GM13977 (cell line): Measurements from ENCODE around the gene ST7L.

Experiments
- DNase-seq: peaks from one replicate; pipeline ENCODE4 v3.0.0; 2012; ENCODE audit warnings: low spot score
- CTCF ChIP-seq: IDR thresholded peaks from 2 replicates; pipeline ENCODE4 v1.5.1; 2012; ENCODE audit warnings: mild to moderate bottlenecking, control low read depth; ENCODE audit not compliant: insufficient read depth; ENCODE audit errors: extremely low read depth, missing control alignments
- in situ Hi-C: fragments of 300-500 bp; cut with MboI; formaldehyde crosslinking; loops from one replicate; pipeline ENCODE4 v1.12.0; 2022; ENCODE audit warnings: low sequenced_read_pairs, low pct_unique_long_range_greater_than_20kb, mixed read lengths, inconsistent platforms; ENCODE audit not compliant: unreplicated experiment

The ST7L gene

GRCh38 chr1:112619518-112620376 lies 806 bp upstream of the ST7L start, which contains the start of gene CAPZA1:
CAPZA1 (plus strand) TSS chr1:112619832; CDS start chr1:112619845, 13 bp downstream.
- in situ Hi-C loops: loop anchor here (10.0 kb wide), 1 partner anchor 225 kb away; the partner anchor contains the start of gene CTTNBP2NL
- peak; percentile 86 for DNase-seq

GRCh38 chr1:112618114-112618720 lies 724 bp downstream of the ST7L start:
- DNase-seq: peak; percentile 45
- in situ Hi-C loops: loop anchor here (10.0 kb wide), 1 partner anchor 223 kb away; the partner anchor contains the start of gene CTTNBP2NL
- TF ChIP-seq CTCF: no peak

More at GRCh38 chr1:112619518-112620376, 806 bp upstream of the ST7L start, which contains the start of gene CAPZA1:
- TF ChIP-seq CTCF: peak; percentile 13

GRCh38 chr1:112614460-112615065 lies 4.4 kb downstream of the ST7L start:
- DNase-seq: no peak
- peak; percentile 63 for TF ChIP-seq CTCF
- in situ Hi-C loops: loop anchor here (10.0 kb wide), 1 partner anchor 220 kb away; the partner anchor contains the start of gene CTTNBP2NL

GRCh38 chr1:112605633-112606327 lies 13.2 kb downstream of the ST7L start:
- TF ChIP-seq CTCF: no peak
- in situ Hi-C loops: no loop called here
- no peak for DNase-seq

GRCh38 chr1:112603541-112603940 lies 15.4 kb downstream of the ST7L start:
- no peak for DNase-seq
- in situ Hi-C loops: no loop called here
- no peak for TF ChIP-seq CTCF

GRCh38 chr1:112603012-112603411 lies 15.9 kb downstream of the ST7L start:
- in situ Hi-C loops: no loop called here
- no peak for DNase-seq
- no peak for TF ChIP-seq CTCF
